Occipital lobe (tissue), 2 donors: ENCODE measurements around the gene PATJ. TPM values are rescaled to one million over a fixed set of nuclear protein-coding genes. Genes with fewer than 3 reads are reported as not detected.

ENCODE experiments used
- DNase-seq: peaks from one replicate; lab custom pipeline; 2025; lab: John Stamatoyannopoulos, UW
- total RNA-seq: library from RNA; depleted of rRNA; stranded (reverse); fragments of >200 nt; gene quantifications from one replicate; pipeline ENCODE4 v1.2.3, GENCODE V29; 2014

The PATJ gene
- total RNA-seq, 1 donor from 2014 or later = 19.2 TPM

DNA sequence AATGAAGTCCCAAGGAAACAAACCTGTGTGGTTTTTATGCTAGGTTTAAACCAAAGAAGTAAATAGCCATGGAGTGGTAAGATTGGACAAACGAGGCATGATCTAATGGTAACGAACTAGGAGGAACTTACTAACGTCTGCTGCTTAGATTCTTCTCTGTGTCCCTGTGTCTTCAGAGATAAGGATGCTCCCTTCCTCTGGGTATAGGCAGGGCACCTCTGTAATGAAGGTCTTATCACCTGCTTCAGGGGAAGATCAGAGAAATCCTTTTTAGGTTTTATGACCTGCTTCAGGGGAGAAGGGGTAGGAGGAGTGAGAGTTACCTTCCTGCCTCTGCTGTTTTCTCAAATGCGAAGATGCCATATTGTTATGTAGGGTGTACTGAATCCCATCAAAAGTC, 237.4 kb downstream of the PATJ start:
- no peak for DNase-seq

DNA sequence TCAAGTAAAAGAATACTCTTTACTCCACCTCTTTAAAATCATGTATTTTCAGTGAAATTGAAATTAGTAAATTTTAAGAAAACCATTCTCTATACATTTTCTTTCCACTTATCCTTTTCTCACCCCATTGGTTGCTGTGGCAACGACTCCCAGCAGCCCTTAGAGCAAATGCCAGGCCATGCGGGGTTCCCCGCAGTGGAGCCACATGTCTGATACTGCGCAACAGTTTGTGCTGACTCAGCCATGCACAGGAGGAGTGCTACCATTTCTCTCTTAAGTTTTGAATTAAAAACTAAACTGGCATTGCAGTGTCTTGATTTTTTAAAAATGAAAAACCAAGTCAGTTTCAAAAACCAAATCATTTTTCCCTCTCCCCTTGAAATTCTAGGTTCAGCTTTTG, 238.3 kb downstream of the PATJ start:
- DNase-seq = no peak

DNA sequence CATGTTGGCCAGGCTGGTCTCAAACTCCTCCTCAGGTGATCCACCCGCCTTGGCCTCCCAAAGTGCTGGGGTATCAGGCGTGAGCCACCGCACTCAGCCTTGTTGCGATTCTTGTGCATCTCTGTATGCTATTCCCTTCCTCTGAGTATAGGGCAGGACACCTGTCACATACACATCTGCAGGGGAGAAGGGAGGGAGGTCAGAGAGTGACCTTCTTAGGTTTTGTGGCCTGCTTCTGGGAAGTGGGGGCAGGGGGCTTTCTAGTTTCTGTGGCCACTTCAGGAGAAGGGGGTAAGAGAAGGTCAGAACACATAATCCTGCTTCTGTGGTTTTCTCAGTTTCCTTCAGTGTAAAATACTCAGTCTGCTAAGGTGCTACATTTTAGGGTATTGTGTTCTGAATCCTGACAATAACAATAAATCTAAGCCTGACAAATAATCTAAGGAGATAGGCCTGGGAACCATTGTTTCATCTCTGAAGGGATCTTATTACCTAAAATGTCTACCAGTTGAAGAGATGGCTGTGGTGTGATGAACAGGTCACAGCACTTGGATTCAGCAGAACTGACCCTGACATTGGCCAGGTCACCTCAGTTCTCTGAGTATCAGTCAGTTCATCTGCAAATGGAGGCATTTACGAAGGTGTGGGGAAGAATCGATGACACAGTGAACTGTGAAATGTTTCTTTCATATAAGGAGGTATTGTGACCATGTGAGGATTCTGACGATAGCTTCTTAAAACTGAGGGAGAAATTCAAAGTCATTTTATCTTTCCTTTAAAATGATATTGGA, 239.8 kb downstream of the PATJ start:
- no peak for DNase-seq

DNA sequence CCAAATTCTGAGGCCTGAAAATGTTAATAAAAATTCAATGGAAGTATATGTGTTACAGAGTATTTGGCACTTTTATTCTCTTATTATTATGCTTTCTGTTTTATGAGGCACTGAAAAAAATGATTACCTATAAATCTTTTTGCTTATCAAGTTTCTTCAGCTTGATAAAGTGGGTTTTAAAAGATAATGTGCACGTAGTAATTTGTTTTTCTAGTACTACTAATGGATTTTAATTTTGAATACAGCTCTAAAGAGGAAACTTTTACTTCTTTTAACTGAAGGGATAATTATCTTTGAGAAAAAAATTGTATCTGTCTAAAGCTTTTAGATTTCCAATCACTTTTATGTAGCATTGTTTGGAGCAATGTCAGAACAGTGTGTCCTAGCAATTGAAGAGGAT, 241.0 kb downstream of the PATJ start:
- DNase-seq = no peak

DNA sequence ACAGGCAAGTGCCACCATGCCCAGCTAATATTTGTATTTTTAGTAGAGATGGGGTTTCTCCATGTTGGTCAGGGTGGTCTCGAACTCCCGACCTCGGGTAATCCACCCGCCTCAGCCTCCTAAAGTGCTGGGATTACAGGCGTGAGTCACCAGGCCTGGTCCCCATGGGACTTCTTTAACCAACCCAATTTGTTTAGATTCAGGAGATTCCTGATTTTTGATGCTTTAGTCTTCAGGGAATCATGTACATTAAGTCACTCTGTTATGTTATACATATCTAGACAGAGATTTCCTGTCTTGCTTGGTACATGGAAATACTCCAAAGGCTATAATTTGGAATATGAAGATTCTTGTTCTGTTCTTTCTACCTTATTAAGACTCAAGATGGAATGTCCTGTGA, 250.0 kb downstream of the PATJ start:
- DNase-seq = no peak

DNA sequence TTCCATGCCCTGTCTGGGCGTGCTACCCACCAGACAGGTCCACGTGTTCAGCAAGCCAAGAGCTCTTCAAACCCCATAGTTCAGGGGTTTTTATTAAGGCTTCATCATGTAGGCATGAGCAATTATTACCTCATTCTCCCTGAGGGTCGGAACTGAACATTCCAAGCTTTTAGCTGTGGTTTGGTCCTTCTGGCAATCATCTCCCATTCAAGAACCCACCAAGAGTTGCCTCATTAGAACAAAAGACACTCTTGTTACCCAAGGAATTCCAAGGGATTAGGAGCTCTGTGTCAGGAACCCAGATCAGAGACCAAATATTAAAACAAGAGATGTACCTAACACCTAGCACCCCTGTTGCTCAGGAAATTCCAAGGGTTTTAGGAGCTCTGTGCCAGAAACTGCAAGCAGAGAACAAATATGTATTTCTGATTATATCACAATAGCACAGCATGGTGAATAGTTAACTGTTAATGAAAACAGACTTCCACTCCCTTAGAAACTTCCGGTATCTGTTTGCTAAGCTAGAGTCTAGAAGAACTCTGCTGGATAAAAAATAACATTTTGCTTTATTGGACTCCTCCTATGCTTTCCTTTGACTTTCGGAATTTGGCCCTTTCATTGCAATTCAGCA, 251.2 kb downstream of the PATJ start:
- no peak for DNase-seq

DNA sequence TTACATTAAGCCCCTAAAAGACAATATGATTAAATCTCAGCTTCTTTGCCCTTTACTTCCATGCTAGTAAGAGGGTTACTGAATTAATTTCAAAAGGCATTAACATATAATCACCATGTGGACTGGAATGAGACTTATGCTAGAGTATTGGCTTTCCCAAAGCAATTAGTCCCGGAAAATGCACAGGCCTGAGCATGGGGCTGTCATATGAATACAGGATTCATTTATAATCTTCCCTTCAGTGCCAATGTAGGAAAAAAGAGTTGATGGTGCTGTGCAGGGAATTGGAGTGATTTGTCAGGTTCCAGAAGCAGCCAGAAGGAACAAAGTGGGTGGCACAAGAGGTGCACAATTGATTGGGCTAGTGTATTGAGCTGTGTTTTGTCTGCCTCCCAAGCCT, 253.4 kb downstream of the PATJ start:
- DNase-seq = no peak

DNA sequence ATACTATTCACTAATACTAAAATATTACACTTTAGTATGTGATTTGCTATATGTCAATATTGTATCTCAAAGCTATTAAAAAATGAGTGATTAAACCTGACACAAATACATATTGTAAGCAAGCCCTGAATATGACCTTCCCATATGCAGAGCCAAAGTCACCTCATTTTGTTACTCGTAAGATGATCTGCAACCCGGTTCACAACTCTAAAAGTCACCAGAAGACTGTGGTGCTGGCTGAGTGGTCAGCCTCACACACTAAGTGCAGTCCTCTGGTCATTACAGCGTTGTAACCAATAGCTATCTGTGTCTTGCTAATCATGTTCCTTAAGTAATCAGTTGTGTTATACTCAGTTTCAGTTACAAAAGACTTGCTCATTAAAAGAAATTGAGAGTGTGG, 254.8 kb downstream of the PATJ start:
- no peak for DNase-seq

DNA sequence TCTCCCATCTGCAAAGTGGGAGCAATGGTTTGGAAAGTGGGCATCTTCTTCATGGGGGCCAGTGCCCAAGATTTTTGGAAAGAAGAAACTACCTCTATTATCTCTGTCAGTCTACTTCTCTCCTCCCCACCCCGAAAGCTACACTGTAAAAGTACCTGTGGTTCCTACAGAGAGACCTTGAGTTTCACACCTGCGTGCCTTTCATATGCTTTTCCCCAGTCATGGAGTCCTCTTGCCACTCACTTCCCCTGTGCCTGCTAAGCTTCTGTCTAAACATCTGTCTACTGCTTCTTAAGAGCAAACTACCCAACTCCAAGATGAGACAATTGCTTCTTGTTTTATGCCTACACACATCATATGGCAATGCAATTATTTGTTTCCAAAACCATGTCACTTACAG, 261.5 kb downstream of the PATJ start:
- DNase-seq = no peak

DNA sequence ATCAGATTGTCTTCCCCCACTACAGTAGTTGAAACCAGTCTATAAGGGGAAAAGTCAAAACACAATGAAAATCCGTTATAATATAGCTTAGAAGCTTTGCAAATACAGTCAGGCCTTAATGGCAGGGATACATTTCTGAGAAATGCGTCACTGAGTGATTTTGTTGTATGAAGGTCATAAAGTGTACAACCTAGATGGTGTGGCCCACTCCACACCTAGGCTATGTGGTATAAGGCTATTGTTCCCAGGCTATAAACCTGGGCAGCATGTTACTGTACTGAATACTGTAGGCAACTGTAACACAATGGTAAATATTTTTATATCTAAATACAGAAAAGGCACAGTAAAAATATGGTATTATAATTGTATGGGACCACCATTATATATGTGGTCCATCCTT, 264.4 kb downstream of the PATJ start:
- DNase-seq = no peak

DNA sequence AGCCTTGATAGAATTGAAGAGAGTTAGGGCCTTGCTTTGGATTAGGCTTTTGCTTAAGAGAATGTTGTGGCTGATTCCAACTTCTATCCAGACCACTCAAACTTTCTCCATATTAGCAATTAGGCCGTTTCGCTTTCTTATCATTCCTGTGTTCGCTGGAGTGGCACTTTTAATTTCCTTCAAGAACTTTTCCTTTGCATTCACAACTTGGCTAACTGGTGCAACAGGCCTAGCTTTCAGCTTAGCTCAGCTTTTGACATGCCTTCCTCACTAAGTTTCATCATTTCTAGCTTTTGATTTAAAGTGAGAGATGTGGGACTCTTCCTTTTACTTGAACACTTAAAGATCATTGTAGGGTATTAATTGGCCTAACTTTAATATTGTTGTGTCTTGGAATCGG, 268.7 kb downstream of the PATJ start:
- no peak for DNase-seq

DNA sequence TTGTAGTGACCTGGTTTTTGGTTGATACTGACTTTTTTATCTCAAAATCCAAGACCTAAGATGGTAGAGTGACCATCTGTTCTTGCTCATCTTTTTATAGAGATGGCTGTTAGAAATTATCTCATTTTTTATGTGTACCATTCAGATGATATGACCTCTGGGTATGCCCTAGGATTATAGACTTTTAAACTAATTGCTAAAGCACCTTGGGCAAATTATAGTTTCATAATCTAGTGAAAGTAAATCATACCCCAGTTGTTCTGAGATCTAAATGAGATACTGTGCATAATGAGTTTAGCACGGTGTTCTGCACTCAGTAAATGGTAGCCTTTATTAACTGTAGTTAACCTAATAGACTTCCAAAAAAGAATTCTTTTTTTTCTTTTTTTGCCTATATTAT, 269.8 kb downstream of the PATJ start:
- no peak for DNase-seq

DNA sequence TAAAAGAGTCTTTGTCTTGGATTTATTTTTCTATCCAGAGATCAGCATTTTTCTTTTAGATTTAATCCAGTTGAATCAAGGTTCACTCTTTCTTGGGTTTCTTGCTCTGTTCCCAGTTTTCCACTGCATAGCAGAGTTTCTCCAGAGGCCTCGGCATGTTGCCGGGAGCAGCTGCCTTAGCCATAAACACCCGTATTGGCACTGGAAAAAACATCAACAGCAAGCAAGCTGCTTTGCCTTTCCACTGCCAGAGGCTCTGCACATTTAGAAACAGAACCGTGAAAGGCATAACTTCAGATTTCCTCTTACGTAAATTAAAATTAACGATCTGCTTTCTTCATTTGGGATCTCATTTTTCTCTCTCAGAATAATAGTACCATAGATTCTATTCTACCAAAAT, 270.6 kb downstream of the PATJ start:
- no peak for DNase-seq

DNA sequence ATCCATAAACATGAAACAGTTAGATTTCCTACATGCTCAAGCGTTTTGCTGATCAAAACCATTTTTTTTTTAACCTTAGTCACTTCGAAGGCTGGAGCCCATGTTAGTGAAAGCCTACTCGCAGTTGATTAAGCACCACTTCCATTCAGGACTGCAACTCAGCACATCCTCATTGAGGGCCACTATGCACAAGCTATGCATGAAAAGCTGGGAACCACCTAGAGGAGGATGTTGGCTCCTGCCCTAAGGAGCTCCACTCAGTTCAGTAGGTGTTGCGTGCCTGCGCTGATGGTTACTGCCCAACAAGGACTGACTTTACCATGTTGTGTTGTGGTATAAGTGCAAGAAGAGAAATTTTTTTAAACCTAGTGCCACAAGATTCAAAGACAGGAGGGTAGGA, 271.0 kb downstream of the PATJ start:
- DNase-seq = no peak

DNA sequence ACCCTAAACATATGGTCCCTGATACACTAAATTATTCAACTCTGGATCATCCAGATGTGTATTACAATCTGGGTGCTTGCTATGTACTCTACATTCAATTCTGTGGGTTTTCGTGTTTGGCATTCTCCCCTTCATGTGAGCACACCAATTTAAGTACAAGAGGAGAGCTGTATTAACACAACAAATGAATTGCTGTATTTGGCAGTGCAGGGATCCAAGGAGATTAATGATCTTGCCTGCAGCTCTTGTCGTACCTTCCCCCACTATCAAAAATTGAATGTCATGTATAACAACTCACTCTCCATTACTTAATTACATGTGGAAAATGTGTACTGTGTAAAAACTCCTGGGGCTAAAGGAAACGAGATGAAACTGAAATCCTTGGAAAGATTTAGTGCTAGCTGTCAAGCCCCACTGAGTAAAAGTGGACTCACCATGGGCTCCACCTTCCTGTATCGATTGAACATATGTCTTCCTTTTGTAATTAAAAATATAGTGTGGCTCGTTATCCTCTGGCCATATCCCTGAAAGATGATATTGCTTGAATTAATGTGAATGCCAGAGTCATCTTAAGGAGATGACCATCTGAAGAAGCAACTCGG, 280.2 kb downstream of the PATJ start:
- no peak for DNase-seq

DNA sequence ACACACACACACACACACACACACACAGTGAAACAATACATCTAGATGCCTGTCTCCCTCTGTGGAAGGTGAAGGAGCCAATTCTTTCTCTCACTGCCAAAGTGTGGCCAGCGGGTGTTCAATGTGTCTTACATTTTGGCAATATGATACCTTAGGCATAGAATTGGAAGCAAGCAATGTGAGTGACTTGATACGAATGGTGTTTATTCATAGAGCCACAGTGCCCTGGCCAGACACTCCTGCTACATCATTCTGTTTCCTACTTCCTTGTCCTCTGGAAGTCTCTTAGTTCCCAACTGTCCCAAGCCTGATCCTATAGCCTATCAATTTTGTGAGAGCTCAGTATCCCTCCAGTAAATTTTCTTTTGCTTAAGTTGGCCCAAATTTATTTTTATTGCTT, 282.4 kb downstream of the PATJ start:
- no peak for DNase-seq

DNA sequence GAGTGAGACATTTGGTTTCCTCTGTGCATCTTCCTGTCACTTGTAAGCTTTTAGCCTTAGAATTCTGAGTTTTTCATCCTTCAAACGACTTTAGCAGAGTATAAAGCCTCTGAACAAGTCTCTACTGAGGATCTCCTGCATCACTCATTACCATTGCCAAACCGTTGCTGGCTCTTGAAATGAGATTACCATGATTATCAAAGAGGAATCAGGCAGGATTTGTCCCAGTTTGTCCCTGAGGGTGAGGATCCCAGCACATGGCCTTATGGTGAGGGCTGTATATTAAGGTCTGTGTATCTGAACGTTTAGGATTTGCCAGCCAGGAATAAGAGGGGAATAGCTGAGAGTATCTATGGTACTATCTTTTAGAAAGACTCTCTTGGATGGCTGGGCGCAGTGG, 282.9 kb downstream of the PATJ start:
- no peak for DNase-seq

DNA sequence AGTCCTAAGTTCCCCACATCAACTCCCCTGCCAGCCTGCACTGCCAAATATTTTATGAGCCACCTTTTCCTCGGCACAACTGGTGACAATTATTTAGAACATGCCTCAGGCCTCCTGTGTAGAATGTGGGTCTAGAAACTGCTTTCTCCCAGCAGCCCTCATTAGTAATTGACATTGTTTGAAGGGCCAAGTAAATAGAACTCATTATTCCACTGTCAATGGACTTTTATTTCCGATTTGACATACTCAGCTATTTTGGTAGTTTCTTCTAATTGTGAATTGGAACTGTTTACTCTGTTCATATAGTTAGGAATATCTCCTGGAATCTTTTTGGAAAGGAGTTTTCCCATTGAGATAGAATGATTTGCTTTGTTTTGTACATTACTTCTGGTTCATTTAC, 283.6 kb downstream of the PATJ start:
- no peak for DNase-seq

DNA sequence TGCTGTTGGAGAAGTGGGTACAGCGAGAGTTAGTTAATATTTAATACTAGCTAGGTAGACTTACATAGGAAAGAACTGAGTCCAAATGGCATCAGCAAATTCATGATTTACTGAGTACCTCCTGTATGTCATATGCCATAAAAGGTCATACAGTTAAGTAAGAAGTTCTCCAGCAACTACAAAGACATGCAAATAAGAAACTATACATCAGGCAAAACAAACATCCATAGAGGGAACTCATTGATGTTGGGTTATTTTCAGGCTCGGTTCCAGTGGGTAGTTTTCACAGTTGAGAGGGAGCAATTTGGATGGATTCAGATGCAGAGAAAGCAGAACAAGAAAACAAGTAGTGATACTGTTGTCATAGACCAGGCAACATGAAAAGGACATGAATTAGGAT, 287.4 kb downstream of the PATJ start:
- DNase-seq = no peak

DNA sequence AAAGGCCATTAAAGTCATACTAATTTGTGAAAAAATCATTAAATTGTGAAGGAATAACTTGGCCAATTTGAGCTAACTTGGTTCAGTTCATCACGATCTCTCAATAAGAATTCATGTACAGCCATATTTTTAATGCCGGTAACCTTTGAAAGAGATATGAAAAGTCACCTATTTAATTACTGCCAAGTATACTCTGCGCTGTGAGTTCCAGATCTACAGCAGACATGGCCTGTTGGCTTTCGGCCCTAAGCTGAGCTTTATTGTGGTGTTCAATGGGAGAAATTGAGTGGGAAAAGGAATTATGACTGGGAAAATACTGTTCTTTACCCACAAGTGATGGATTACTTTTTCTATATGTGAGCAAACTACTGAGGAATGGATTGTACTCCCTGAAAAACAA, 292.5 kb downstream of the PATJ start:
- no peak for DNase-seq

DNA sequence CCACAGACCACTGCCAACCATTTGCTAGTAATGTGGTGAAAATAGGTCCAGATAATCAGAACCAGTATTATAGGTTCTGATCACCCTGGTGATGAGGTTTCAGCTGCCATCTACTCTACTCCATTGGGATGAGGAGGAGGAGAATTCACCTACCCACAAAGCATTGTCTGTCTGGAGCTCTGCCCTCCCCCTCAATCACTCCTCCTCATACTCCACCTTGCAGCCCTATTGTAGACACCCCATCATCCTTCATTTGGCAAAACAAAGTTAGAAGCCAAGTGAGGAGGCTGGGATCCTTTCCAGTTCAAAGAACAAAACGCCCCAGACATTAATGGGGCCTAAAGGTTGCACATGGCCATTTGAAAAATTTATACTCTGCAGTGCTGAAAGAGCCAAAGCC, 295.0 kb downstream of the PATJ start:
- no peak for DNase-seq

DNA sequence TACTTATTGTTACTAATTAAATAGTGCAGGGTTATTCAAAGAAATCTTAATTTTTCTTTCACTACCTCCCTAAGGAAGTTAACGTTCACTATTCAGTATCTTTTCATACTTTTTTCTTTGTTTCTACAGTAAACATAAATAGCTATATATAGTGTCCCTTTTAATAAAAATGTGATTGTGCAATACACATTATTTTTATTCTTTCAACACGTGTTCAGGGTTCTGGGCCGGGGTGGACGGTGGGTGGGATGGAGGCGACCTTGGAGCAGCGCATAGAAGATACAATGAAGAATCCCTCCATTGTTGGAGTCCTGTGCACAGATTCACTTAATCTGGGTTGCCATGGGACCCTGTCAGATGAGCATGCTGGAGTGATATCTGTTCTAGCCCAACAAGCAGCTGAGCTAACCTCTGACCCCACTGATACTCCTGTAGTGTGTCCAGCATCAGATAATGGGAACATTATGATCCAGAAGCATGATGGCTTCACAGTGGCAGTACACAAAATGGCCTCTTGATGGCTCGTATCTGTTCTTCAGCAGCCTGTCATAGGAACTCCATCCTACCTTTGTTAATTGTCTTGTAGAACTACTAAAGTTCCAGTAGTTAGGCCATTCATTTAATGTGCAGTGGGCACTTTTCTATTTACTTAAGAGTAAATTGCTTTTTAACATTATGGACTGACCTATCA, 296.5 kb downstream of the PATJ start:
- DNase-seq = no peak

DNA sequence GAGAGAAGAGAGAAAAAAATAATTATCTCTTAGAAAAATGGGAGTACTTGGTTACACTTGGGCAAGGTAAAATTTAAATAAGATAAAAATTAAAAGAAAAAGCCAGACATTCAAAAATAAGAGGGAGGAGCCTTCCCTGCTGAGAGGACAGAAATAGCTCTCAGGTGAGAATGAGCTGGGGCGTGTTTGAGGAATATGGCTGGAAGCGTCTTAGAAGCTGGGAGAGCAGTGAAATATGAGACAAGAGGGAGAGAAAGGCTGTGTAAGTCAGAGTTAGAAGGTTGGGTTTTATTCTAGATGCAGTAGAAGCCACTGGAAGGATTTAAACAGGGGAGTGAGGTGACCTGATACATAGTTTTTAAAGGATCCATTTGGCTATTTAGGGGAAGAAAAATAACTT, 298.2 kb downstream of the PATJ start:
- no peak for DNase-seq
